ENCODE measurements around the gene ZBTB4.

GRCh38 chr17:7428557-7428956 lies 50.9 kb downstream of the ZBTB4 start, which contains the start of gene SPEM3:
- TF ChIP-seq POLR2AphosphoS5 (IDR thresholded peaks at IDR 0.05): no peak
- TF ChIP-seq, protein P1, sequence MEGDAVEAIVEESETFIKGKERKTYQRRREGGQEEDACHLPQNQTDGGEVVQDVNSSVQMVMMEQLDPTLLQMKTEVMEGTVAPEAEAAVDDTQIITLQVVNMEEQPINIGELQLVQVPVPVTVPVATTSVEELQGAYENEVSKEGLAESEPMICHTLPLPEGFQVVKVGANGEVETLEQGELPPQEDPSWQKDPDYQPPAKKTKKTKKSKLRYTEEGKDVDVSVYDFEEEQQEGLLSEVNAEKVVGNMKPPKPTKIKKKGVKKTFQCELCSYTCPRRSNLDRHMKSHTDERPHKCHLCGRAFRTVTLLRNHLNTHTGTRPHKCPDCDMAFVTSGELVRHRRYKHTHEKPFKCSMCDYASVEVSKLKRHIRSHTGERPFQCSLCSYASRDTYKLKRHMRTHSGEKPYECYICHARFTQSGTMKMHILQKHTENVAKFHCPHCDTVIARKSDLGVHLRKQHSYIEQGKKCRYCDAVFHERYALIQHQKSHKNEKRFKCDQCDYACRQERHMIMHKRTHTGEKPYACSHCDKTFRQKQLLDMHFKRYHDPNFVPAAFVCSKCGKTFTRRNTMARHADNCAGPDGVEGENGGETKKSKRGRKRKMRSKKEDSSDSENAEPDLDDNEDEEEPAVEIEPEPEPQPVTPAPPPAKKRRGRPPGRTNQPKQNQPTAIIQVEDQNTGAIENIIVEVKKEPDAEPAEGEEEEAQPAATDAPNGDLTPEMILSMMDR (IDR thresholded peaks at IDR 0.05): no peak
- TF ChIP-seq EP300 (IDR thresholded peaks at IDR 0.05): no peak

All from stomach (tissue), 4 donors.